AG09309 (cell line): Measurements from ENCODE around the gene PMEPA1.

Experiments used
- DNase-seq: peaks from one replicate; pipeline ENCODE4 v3.0.0-alpha.2; 2010; ENCODE audit warnings: low read depth
- H3K4me3 ChIP-seq: 2 replicates; pipeline ENCODE4 v1.5.1; 2011; ENCODE audit warnings: mild to moderate bottlenecking, low read depth, low read length, moderate library complexity; ENCODE audit not compliant: control insufficient read depth
- TF ChIP-seq, protein P1 (sequence below): IDR thresholded peaks from 2 replicates; pipeline ENCODE4 v1.5.1; 2011; ENCODE audit warnings: mild to moderate bottlenecking, low read depth, low read length, inconsistent platforms; ENCODE audit not compliant: insufficient read depth, control insufficient read depth; ENCODE audit errors: missing control alignments

PMEPA1 gene

GRCh38 chr20:57671072-57671391 lies 38.8 kb downstream of the PMEPA1 start:
- TF ChIP-seq, protein P1, sequence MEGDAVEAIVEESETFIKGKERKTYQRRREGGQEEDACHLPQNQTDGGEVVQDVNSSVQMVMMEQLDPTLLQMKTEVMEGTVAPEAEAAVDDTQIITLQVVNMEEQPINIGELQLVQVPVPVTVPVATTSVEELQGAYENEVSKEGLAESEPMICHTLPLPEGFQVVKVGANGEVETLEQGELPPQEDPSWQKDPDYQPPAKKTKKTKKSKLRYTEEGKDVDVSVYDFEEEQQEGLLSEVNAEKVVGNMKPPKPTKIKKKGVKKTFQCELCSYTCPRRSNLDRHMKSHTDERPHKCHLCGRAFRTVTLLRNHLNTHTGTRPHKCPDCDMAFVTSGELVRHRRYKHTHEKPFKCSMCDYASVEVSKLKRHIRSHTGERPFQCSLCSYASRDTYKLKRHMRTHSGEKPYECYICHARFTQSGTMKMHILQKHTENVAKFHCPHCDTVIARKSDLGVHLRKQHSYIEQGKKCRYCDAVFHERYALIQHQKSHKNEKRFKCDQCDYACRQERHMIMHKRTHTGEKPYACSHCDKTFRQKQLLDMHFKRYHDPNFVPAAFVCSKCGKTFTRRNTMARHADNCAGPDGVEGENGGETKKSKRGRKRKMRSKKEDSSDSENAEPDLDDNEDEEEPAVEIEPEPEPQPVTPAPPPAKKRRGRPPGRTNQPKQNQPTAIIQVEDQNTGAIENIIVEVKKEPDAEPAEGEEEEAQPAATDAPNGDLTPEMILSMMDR: no peak
- H3K4me3 ChIP-seq: no peak overlapping the region
- DNase-seq: no peak

DNA sequence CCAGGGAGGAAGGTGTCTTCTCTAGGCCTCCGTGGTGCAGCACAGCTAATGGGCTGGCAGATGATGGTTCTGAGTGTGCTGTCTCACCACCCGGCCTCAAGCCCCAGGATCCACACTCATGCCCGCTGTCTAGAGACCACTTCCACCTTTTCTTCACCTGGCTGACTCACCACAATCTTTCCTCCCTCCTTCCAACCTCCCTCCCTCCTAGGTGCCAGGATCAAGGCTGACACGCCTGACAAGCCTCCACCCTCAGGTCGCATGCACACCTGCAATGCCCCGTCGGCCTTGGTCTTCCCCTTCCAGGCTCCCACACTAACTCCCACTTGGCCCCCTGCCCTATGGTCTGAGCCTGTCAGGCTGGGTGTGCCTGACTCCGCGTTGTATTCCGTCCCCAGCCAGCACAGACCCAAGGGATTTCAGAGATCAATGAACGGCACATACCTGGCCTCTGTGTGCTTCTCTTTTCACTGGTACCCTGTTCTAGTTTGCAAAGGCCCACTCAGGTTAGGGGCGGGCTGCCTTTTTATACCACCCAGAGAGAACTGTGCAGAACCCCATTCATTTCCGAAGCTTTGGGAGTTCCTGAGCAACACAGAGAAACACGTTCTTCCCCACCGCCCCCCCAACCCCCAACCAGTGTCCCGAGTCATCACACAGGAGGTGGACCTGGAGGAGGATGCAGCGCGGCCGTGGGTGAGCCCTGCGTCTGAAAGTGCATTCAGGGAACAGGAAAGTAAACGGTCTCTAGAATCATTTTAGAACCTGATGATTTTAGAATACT lies 39.3 kb downstream of the PMEPA1 start:
- TF ChIP-seq, protein P1: no peak
- H3K4me3 ChIP-seq: no peak overlapping the region
- DNase-seq: no peak

- H3K4me3 ChIP-seq: no peak overlapping the region
- no peak for DNase-seq
- TF ChIP-seq, protein P1: no peak
These were observed 40.2 kb downstream of the PMEPA1 start for GRCh38 chr20:57669632-57670031.

DNA sequence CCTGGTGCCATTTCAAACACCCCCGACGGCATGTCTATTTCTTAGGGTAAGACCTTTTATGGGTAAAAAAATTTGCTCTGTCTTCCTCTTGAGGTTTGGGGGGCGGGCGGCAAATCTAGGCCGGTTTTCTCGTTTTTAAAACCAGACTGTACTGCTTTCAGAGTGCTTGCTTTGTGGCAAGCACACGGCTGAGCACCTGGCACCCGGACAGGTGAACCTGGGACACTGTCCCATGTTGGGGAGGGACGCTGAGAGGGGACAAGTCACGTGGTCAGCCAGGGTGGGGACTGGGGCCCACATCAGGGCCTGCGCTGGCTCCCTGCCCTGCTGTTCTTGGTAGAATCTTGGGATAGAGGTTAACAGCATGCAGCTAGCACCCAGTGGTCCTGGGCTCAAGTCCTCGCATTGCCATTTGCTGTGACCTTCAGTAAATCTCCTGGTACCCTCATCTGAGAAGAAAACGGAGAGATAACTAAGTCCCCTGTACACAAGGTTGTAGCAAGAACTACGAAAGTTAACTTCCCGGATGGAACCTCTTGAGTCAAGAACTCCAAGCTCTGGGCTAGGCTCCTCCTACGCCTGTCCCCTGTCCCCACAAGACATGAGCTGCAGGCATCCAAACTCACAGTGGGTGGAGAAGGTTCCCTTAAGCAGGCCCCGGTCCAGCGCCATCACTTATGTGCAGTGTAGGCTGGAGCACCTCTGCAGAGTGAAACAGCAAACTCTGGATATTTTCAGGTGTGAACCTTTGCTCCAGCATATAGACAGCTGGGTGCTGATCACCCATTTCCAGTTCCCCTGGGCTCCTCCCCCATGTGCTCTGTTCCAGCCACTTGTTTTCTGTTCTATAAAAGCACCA lies 41.7 kb downstream of the PMEPA1 start:
- H3K4me3 ChIP-seq: no peak overlapping the region
- TF ChIP-seq, protein P1: no peak
- no peak for DNase-seq

DNA sequence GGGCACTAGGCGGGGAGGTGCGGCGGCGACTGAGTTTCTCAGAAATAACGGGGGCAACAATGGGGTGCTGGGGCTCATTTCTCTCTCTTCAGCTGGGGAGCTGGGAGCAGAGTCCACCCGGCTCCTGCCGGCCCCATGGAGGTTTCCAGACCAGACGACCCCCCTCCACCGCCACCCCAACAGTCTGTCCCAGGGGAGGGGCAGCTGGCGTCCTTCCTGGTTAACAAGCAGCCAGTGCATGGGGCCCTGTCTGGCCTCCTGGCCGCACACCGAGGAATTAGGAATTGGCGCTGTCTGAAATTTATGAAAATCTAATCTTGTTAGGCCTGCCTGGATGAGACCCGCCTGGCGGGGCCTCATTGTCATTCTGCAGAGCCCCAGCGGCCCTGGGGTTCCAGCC lies 42.4 kb downstream of the PMEPA1 start:
- H3K4me3 ChIP-seq: no peak overlapping the region
- DNase-seq: no peak
- TF ChIP-seq, protein P1: no peak

- DNase-seq: no peak
- H3K4me3 ChIP-seq: no peak overlapping the region
- TF ChIP-seq, protein P1: no peak
These were observed 43.0 kb downstream of the PMEPA1 start for GRCh38 chr20:57666834-57667157.
